Common myeloid progenitor, CD34-positive (primary cell): Measurements from ENCODE around the gene MKI67.
A peak's percentile ranks its signal among the peaks of the same experiment; 100 is the strongest.

Source experiments
- CTCF ChIA-PET: fragments of 350-600 bp; sonication (Branson Sonifier 250); formaldehyde crosslinking; loops from one replicate; lab custom pipeline; 2021; ENCODE audit warnings: antibody characterized with exemption; lab: Charles Lee
- POLR2A ChIA-PET: fragments of 350-600 bp; sonication (Branson Sonifier 250); formaldehyde crosslinking; loops from one replicate; lab custom pipeline; 2021; ENCODE audit warnings: antibody characterized with exemption; lab: Charles Lee
- DNase-seq, 3 donors: peaks; one replicate each; pipeline versions ENCODE4 v3.0.0 to v3.0.0-alpha.2; 2013
- H3K27ac ChIP-seq, 2 experiments: 1 replicate in 1 of 2; 2 replicates in 1 of 2; pipeline ENCODE4 v1.7.0; 2013; ENCODE audit warnings: inconsistent platforms in 2 of 2, low read length in 2 of 2, mild to moderate bottlenecking in 2 of 2, low read depth in 1 of 2, moderate library complexity in 1 of 2; ENCODE audit not compliant: severe bottlenecking in 2 of 2, insufficient read depth in 1 of 2, poor library complexity in 1 of 2
- H3K27me3 ChIP-seq, 5 experiments: replicated peaks in 2 of 5; 1 replicate in 3 of 5; 2 replicates in 2 of 5; pipeline versions ENCODE4 v1.6.1 to v1.7.0; 2013; ENCODE audit warnings: low read length in 4 of 5, mild to moderate bottlenecking in 2 of 5, moderate library complexity in 2 of 5, inconsistent platforms in 1 of 5; ENCODE audit not compliant: insufficient read depth in 5 of 5, control insufficient read depth in 4 of 5
- H3K36me3 ChIP-seq, 4 experiments: 1 replicate in 2 of 4; 2 replicates in 2 of 4; pipeline versions ENCODE4 v1.6.1 to v1.7.0; 2013; ENCODE audit warnings: low read length in 3 of 4, control low read depth in 1 of 4, mild to moderate bottlenecking in 1 of 4; ENCODE audit not compliant: control insufficient read depth in 4 of 4, insufficient read depth in 4 of 4
- H3K4me1 ChIP-seq, 4 experiments: 1 replicate in 3 of 4; 2 replicates in 1 of 4; pipeline versions ENCODE4 v1.6.1 to v1.7.1; 2013; ENCODE audit warnings: low read length in 3 of 4, mild to moderate bottlenecking in 3 of 4, control low read depth in 1 of 4, inconsistent platforms in 1 of 4, moderate library complexity in 1 of 4; ENCODE audit not compliant: control insufficient read depth in 4 of 4, insufficient read depth in 4 of 4; ENCODE audit errors: control extremely low read depth in 1 of 4
- H3K4me3 ChIP-seq, 7 experiments: 1 replicate in 4 of 7; 2 replicates in 3 of 7; pipeline versions ENCODE4 v1.5.1 to v1.7.0; 2013; ENCODE audit warnings: mild to moderate bottlenecking in 7 of 7, low read length in 6 of 7, moderate library complexity in 6 of 7, inconsistent platforms in 2 of 7, low read depth in 2 of 7, control low read depth in 1 of 7; ENCODE audit not compliant: insufficient read depth in 4 of 7, control insufficient read depth in 1 of 7; ENCODE audit errors: extremely low read depth in 1 of 7
- H3K9me3 ChIP-seq, 5 experiments: 1 replicate in 4 of 5; 2 replicates in 1 of 5; pipeline versions ENCODE4 v1.6.1 to v1.7.1; 2013; ENCODE audit warnings: low read length in 4 of 5, mild to moderate bottlenecking in 2 of 5, inconsistent platforms in 1 of 5, low read depth in 1 of 5, moderate library complexity in 1 of 5; ENCODE audit not compliant: control insufficient read depth in 4 of 5, insufficient read depth in 2 of 5; ENCODE audit errors: control extremely low read depth in 1 of 5
- WGBS: methylation state at CpG from one replicate; pipeline ENCODE4 v1.1.5; 2013; ENCODE audit not compliant: insufficient coverage; 5-methylcytosine and 5-hydroxymethylcytosine counted together

The MKI67 gene

DNA sequence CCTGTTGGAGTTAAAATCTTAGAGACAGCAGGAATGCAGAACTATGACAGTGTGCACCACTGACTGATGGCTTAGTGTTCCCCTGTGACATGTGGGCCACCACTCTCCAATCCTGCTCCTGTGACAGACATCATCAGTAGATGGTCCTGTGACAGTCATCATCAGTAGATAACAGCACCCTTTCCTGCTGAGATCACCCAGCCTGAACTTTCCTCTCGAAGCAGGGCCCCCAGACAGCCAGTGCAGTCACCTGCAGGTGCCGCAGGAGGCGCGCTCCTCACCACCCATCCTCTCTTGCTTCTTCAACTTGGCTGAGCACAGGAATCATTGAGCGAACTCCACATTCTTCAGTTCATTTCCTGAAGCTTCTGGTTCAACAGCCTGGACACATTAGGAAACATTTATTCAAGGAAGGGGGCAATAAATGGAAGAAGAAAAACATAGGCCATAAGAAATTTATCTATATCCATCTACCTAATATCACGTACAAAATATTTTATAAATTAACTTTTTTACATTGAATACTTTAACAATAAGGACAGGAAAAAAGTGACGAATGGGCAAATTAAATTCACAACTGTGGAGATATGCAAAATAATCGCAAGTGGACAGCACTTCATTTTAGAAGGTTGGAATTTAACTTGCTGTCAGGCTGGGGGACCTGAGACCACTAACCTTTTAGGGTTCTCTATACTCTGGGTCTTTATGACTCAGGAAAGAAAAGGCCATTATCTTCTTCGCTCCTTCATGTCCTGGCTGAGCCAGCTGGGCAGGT lies 32.0 kb upstream of the MKI67 start:
- Histone ChIP-seq H3K36me3 (no peaks in the 10 kb centered on the region), H3K27ac (no peak overlapping the region), H3K4me3 (no peak overlapping the region), H3K9me3 (no peaks in the 10 kb centered on the region), H3K27me3 (peaks cover 0 to 17% (median 3%) of the 10 kb centered on the region in 5 experiments), H3K4me1 (peaks cover 0 to 17% (median 5%) of the 10 kb centered on the region in 4 experiments)
- 98% methylated on average over 6 of the region's 9 CpGs for WGBS
- ChIA-PET CTCF (interaction anchor here (1.0 to 1.9 kb wide), 5 partner anchors 9 to 77 kb away, joined by 3 to 8 read pairs (median 5); no protein-coding TSS in a partner anchor), POLR2A (no interaction called here)
- DNase-seq: no peak

DNA sequence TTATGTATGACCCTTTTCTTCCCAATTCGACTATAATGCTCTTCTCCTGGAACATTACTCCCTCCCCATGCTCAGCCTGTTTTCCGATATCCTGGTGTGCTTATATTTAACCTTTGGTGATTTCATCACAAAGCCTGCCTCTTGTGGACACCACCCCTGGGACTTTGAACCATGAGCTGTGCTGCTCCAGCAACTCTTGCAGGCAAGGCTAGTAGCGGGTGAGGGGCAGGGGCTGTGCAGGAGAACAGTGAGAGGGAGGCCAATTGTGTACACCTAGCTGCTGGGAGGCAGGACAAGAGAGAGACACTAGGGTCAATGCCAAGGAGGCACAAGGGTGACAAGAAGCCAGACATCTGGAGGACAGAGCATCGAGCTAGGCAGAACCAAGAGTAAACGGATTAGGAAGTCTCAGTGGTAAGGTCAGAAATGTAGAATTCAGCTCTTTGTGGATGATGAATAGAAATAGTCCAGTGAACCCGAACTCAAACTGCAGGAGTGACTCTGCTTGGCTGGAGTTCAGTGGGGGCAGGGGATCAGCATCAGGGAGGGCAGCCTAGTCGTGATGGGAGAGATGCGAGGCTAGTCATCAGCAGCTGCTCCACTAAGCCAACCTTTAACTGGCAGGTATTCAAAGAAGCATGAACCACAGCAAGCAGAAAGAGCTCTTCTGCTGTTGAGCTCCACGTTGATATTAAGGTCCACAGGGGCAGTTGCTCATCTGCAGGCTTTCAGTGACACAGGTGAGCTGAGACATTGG lies 31.0 kb upstream of the MKI67 start:
- Histone ChIP-seq H3K4me1 (peaks cover 0 to 17% (median 5%) of the 10 kb centered on the region in 4 experiments), H3K27me3 (peaks cover 0 to 22% (median 3%) of the 10 kb centered on the region in 5 experiments), H3K27ac (no peak overlapping the region), H3K9me3 (no peaks in the 10 kb centered on the region), H3K4me3 (no peak overlapping the region), H3K36me3 (no peaks in the 10 kb centered on the region)
- 100% methylated on average over 8 of the region's 9 CpGs for WGBS
- ChIA-PET POLR2A (no interaction called here), CTCF (interaction anchor here (1.1 to 1.9 kb wide), 6 partner anchors 13 to 80 kb away, joined by 3 to 8 read pairs (median 5); no protein-coding TSS in a partner anchor)
- no peak for DNase-seq

GRCh38 chr10:128152741-128153580 lies 26.7 kb upstream of the MKI67 start:
- 88% methylated on average over 9 of the region's 13 CpGs for WGBS
- Histone ChIP-seq H3K27ac (no peak overlapping the region), H3K27me3 (peaks cover 0 to 45% (median 5%) of the 10 kb centered on the region in 5 experiments), H3K4me1 (peaks cover 0 to 11% (median 8%) of the 10 kb centered on the region in 4 experiments), H3K9me3 (no peaks in the 10 kb centered on the region), H3K36me3 (no peaks in the 10 kb centered on the region), H3K4me3 (no peak overlapping the region)
- DNase-seq: no peak
- ChIA-PET POLR2A (no interaction called here), CTCF (interaction anchor here (0.7 to 6.7 kb wide), 5 partner anchors 8 to 141 kb away, joined by 3 to 55 read pairs (median 5); no protein-coding TSS in a partner anchor)

DNA sequence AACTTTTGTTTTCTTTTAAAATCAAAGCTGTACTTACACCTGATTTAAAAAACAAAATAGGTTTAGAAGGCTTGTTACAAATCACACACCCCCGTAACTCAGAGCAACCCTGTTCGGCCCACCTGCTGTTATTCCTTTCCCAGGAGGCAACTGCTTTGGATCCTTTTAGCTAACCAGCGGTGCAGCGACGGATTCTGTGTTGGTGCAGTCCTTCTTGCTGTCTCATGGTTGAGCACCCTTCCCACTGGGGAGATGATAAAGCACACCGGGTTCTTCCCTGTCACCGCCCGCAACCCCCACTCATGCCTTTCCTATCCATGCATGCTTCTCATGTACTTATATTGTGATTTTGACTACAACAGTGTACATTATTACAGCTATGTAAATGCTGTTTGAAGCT lies 24.8 kb upstream of the MKI67 start:
- Histone ChIP-seq H3K27me3 (peaks cover 0 to 55% (median 5%) of the 10 kb centered on the region in 5 experiments), H3K4me1 (peaks cover 0 to 11% (median 10%) of the 10 kb centered on the region in 4 experiments), H3K27ac (no peak overlapping the region), H3K36me3 (no peaks in the 10 kb centered on the region), H3K9me3 (peaks cover 0 to 2% (median 0%) of the 10 kb centered on the region in 5 experiments), H3K4me3 (no peak overlapping the region)
- DNase-seq: no peak
- POLR2A ChIA-PET: no interaction called here
- 100% methylated on average over 5 of the region's 8 CpGs for WGBS
- CTCF ChIA-PET: interaction anchor here (0.7 to 6.7 kb wide), 20 partner anchors 9 to 135 kb away, joined by 3 to 55 read pairs (median 4); no protein-coding TSS in a partner anchor

GRCh38 chr10:128150561-128150960 lies 24.3 kb upstream of the MKI67 start:
- WGBS: 80% methylated on average over 17 of the region's 20 CpGs
- Histone ChIP-seq H3K9me3 (peaks cover 0 to 7% (median 0%) of the 10 kb centered on the region in 5 experiments), H3K36me3 (no peaks in the 10 kb centered on the region), H3K27me3 (peaks cover 0 to 54% (median 5%) of the 10 kb centered on the region in 5 experiments), H3K4me1 (peaks cover 0 to 11% (median 10%) of the 10 kb centered on the region in 4 experiments), H3K27ac (no peak overlapping the region), H3K4me3 (peak overlapping the region in 6 of 7 experiments; percentile 61 to 83 (median 71))
- ChIA-PET CTCF (interaction anchor here (0.7 to 6.7 kb wide), 19 partner anchors 9 to 135 kb away, joined by 3 to 55 read pairs (median 4); no protein-coding TSS in a partner anchor), POLR2A (no interaction called here)
- no peak for DNase-seq

DNA sequence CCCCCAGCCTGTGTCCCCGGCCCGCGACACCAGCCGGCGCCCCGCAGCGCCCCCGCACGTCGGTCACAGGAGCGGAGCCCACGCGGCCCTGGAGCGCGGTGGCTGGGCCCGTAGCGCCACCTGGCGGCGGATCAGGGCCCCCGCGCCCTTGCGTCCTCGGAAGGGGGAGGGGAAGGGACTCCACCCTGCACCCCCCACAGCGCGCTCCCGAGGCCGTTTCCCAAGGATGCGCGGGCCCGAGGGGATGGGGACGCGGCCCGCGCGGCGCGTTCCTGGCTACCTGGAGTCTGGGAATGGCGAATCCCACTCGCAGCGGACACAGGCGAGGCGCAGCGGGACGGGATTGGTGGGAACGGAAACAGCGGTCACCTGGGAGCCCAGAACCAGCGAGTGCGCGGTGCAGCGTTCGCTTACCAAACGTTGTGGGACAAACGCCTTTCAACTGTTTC lies 23.8 kb upstream of the MKI67 start:
- 1% methylated on average over 25 of the region's 53 CpGs for WGBS
- POLR2A ChIA-PET: no interaction called here
- Histone ChIP-seq H3K27me3 (peaks cover 0 to 53% (median 5%) of the 10 kb centered on the region in 5 experiments), H3K9me3 (peaks cover 0 to 9% (median 0%) of the 10 kb centered on the region in 5 experiments), H3K4me1 (peaks cover 0 to 11% (median 10%) of the 10 kb centered on the region in 4 experiments), H3K27ac (no peak overlapping the region), H3K4me3 (peak overlapping the region; percentile 58 to 83 (median 69)), H3K36me3 (no peaks in the 10 kb centered on the region)
- CTCF ChIA-PET: interaction anchor here (0.9 to 6.7 kb wide), 18 partner anchors 9 to 244 kb away, joined by 3 to 55 read pairs (median 4); no protein-coding TSS in a partner anchor
- DNase-seq: peak; percentile 78 to 88 (median 88)
